GM12801 (cell line): ENCODE measurements around the gene STMN1.

Source experiments
- CTCF ChIP-seq: IDR thresholded peaks from one replicate; pipeline ENCODE4 v1.5.1; 2011; ENCODE audit warnings: control low read depth; ENCODE audit not compliant: insufficient read length; ENCODE audit errors: extremely low read depth

The STMN1 gene

GRCh38 chr1:25885602-25886001 lies 20.6 kb downstream of the STMN1 start:
- TF ChIP-seq CTCF, result no peak

GRCh38 chr1:25881266-25881665 lies 25.0 kb downstream of the STMN1 start:
- TF ChIP-seq CTCF, result no peak

GRCh38 chr1:25880518-25880917 lies 25.7 kb downstream of the STMN1 start:
- no peak for TF ChIP-seq CTCF

- TF ChIP-seq CTCF, result no peak
Measured at GRCh38 chr1:25879675-25880074, 26.5 kb downstream of the STMN1 start.

GRCh38 chr1:25878690-25879089 lies 27.5 kb downstream of the STMN1 start:
- TF ChIP-seq CTCF, result no peak

GRCh38 chr1:25877155-25877554 lies 29.1 kb downstream of the STMN1 start:
- TF ChIP-seq CTCF, result no peak

- TF ChIP-seq CTCF, result no peak
Measured at GRCh38 chr1:25876693-25877077, 29.5 kb downstream of the STMN1 start.
